ENCODE results near the gene PITPNC1.

PITPNC1 gene

GRCh38 chr17:67353929-67354574 is 23.0 kb upstream of the PITPNC1 start:
- Histone ChIP-seq H3K9me2 (replicated peaks; ENCODE audit: insufficient read depth, low read length) (no peaks in the 10 kb centered on the region), H3K27ac (ENCODE audit: low read length) (no peak overlapping the region), H4K20me1 (ENCODE audit: insufficient read depth, low read length) (peaks cover 2% of the 10 kb centered on the region; the same call in 1 of the 2 replicates), H3K4me2 (ENCODE audit: low read depth, low read length) (no peak overlapping the region), H2AFZ (ENCODE audit: low read length) (no peak overlapping the region), H3K27me3 (replicated peaks; ENCODE audit: insufficient read depth, low read length) (no peaks in the 10 kb centered on the region), H3K4me1 (ENCODE audit: low read length) (no peaks in the 10 kb centered on the region), H3F3A (ENCODE audit: insufficient read depth, low read length) (no peaks in the 10 kb centered on the region), H3K4me3 (ENCODE audit: low read length) (no peak overlapping the region), H3K79me2 (ENCODE audit: low read length) (peaks cover 76% of the 10 kb centered on the region), H3K9me3 (replicated peaks; ENCODE audit: insufficient read depth, low read length) (no peaks in the 10 kb centered on the region), H3K36me3 (replicated peaks; ENCODE audit: insufficient read depth, low read length) (no peaks in the 10 kb centered on the region; the same call in 1 of the 2 replicates), H3K9ac (ENCODE audit: low read length) (no peak overlapping the region)
- TF ChIP-seq EZH2phosphoT487 (IDR thresholded peaks at IDR 0.05; ENCODE audit: low read length): no peak
- TF ChIP-seq CTCF (IDR thresholded peaks at IDR 0.05; ENCODE audit: low read length): no peak
- TF ChIP-seq EZH2 (optimal IDR thresholded peaks at IDR 0.05; ENCODE audit: low read depth, low read length): no peak
- DNase-seq: no peak

GRCh38 chr17:67358612-67359011 is 18.5 kb upstream of the PITPNC1 start:
- Histone ChIP-seq H3K4me1 (ENCODE audit: low read length) (no peaks in the 10 kb centered on the region; the same call in 1 of the 2 replicates), H3F3A (ENCODE audit: insufficient read depth, low read length) (no peaks in the 10 kb centered on the region)

GRCh38 chr17:67359960-67360791 is 16.9 kb upstream of the PITPNC1 start:
- Histone ChIP-seq H3K9ac (ENCODE audit: low read length) (no peak overlapping the region), H3K9me2 (replicated peaks; ENCODE audit: insufficient read depth, low read length) (no peaks in the 10 kb centered on the region), H3K4me3 (ENCODE audit: low read length) (no peak overlapping the region), H3K4me2 (ENCODE audit: low read depth, low read length) (no peak overlapping the region), H3K27ac (ENCODE audit: low read length) (no peak overlapping the region), H3F3A (ENCODE audit: insufficient read depth, low read length) (peaks cover 2% of the 10 kb centered on the region; the same call in 1 of the 2 replicates), H3K4me1 (ENCODE audit: low read length) (peaks cover 5% of the 10 kb centered on the region), H4K20me1 (ENCODE audit: insufficient read depth, low read length) (peaks cover 37% of the 10 kb centered on the region), H3K36me3 (replicated peaks; ENCODE audit: insufficient read depth, low read length) (peaks cover 7% of the 10 kb centered on the region), H3K27me3 (replicated peaks; ENCODE audit: insufficient read depth, low read length) (no peaks in the 10 kb centered on the region), H2AFZ (ENCODE audit: low read length) (no peak overlapping the region), H3K79me2 (ENCODE audit: low read length) (peaks cover 96% of the 10 kb centered on the region), H3K9me3 (replicated peaks; ENCODE audit: insufficient read depth, low read length) (no peaks in the 10 kb centered on the region)
- TF ChIP-seq CTCF (IDR thresholded peaks at IDR 0.05; ENCODE audit: low read length) (0 out of 2 replicates have a peak, but pooled peaks have one; percentile 22), EZH2phosphoT487 (IDR thresholded peaks at IDR 0.05; ENCODE audit: low read length) (no peak), EZH2 (optimal IDR thresholded peaks at IDR 0.05; ENCODE audit: low read depth, low read length) (no peak)
- DNase-seq: peak; percentile 13

More at GRCh38 chr17:67358612-67359011, 18.5 kb upstream of the PITPNC1 start:
- DNase-seq: no peak
- H2AFZ ChIP-seq (ENCODE audit: low read length): no peak overlapping the region
- no peak overlapping the region for H3K4me3 ChIP-seq (ENCODE audit: low read length)
- H4K20me1 ChIP-seq (ENCODE audit: insufficient read depth, low read length): peaks cover 36% of the 10 kb centered on the region
- TF ChIP-seq CTCF (IDR thresholded peaks at IDR 0.05; ENCODE audit: low read length) (no peak), EZH2 (optimal IDR thresholded peaks at IDR 0.05; ENCODE audit: low read depth, low read length) (no peak), EZH2phosphoT487 (IDR thresholded peaks at IDR 0.05; ENCODE audit: low read length) (no peak)
- H3K79me2 ChIP-seq (ENCODE audit: low read length): peaks cover 96% of the 10 kb centered on the region
- H3K9ac ChIP-seq (ENCODE audit: low read length): no peak overlapping the region
- no peaks in the 10 kb centered on the region for H3K9me2 ChIP-seq (replicated peaks; ENCODE audit: insufficient read depth, low read length)
- H3K27ac ChIP-seq (ENCODE audit: low read length): no peak overlapping the region
- no peaks in the 10 kb centered on the region for H3K27me3 ChIP-seq (replicated peaks; ENCODE audit: insufficient read depth, low read length)
- no peaks in the 10 kb centered on the region for H3K9me3 ChIP-seq (replicated peaks; ENCODE audit: insufficient read depth, low read length)
- no peak overlapping the region for H3K4me2 ChIP-seq (ENCODE audit: low read depth, low read length)
- H3K36me3 ChIP-seq (replicated peaks; ENCODE audit: insufficient read depth, low read length): peaks cover 7% of the 10 kb centered on the region
